ENCODE results near the gene NPIPA7.
"Not testable (repeated sequence)": the region's sequence is repeated elsewhere in the genome, so short reads cannot be mapped to it uniquely, and the experiment has no call there.

NPIPA7 gene

DNA sequence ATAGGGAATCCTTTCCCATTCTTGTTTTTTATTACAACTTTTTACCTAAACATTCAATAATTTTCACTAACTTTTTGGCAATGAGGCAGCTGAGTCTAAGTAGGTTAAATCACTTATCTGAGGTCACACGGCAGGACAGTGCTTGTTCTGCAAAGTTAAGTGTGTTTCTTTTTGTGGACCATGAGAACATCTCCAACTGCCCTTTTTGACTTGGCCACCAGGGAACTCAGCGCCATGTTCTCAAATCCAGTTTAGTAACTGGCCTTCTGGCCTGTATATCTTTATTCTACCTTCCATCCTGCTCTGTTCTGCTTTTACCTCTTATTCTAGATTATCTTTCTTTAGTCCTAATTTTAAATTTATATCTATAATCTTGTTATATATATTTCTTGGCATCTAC lies 23.4 kb downstream of the NPIPA7 start:
- H3F3A ChIP-seq (ENCODE audit: insufficient read depth, low read length); H3K4me2 ChIP-seq (ENCODE audit: low read length); H3K4me1 ChIP-seq (ENCODE audit: insufficient read depth, low read length, severe bottlenecking); H3K27ac ChIP-seq (ENCODE audit: low read depth, low read length, poor library complexity, severe bottlenecking); H3K4me3 ChIP-seq (ENCODE audit: low read depth, low read length, poor library complexity, severe bottlenecking); H3K27me3 ChIP-seq (ENCODE audit: insufficient read depth, low read length); H4K20me1 ChIP-seq (ENCODE audit: insufficient read depth, low read length); H3K9me2 ChIP-seq (ENCODE audit: low read depth, low read length); H3K36me3 ChIP-seq (ENCODE audit: insufficient read depth, low read length); H2AFZ ChIP-seq (ENCODE audit: low read length); H3K9me3 ChIP-seq (ENCODE audit: low read length); H3K9ac ChIP-seq (ENCODE audit: low read length); H3K79me2 ChIP-seq (ENCODE audit: insufficient read depth, low read length): not testable (repeated sequence)

DNA sequence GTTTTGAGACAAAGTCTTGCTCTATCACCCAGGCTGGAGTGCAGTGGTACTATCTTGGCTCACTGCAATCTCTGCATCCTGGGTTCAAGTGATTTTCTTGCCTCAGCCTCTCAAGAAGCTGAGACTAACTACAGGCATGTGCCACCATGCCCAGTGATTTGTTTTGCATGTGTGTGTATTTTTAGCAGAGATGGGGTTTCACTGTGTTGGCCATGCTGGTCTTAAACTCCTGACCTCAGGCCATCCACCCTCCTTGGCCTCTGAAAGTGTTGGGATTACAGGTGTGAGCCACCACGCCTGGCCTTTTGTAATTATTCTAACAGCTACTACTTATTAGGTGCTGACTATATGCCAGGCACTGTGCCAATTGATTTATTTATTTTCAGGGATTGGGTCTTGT lies 25.3 kb downstream of the NPIPA7 start:
- not testable (repeated sequence) for H3K4me1 ChIP-seq (ENCODE audit: insufficient read depth, low read length, severe bottlenecking); H3K79me2 ChIP-seq (ENCODE audit: insufficient read depth, low read length); H3K36me3 ChIP-seq (ENCODE audit: insufficient read depth, low read length)

DNA sequence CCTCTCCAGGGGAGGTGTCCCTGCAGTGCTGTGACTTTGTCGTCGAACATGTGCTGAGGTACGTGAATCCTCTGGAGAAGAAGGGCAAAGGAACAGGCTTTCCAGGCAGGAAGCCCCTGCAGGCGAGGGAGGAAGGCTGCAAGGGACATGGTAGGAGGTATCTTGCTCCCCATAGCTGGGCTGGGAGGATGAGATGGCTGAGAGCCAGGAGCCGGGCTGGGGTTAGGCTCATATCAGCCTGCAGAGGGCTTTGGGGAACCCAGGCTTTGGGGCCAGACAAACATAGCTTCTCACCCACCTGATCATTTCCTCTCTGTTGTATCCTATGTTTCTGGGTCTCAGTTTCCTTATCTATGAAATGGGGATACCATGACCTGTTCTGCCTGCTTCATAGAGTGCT lies 26.5 kb downstream of the NPIPA7 start:
- not testable (repeated sequence) for H3K79me2 ChIP-seq (ENCODE audit: insufficient read depth, low read length); H3K9ac ChIP-seq (ENCODE audit: low read length)

More for the DNA sequence above, 25.3 kb downstream of the NPIPA7 start:
- not testable (repeated sequence) for H3K9ac ChIP-seq (ENCODE audit: low read length); H3K9me3 ChIP-seq (ENCODE audit: low read length); H3K27ac ChIP-seq (ENCODE audit: low read depth, low read length, poor library complexity, severe bottlenecking); H4K20me1 ChIP-seq (ENCODE audit: insufficient read depth, low read length); H2AFZ ChIP-seq (ENCODE audit: low read length); H3K9me2 ChIP-seq (ENCODE audit: low read depth, low read length); H3K27me3 ChIP-seq (ENCODE audit: insufficient read depth, low read length); H3K4me2 ChIP-seq (ENCODE audit: low read length); H3F3A ChIP-seq (ENCODE audit: insufficient read depth, low read length); H3K4me3 ChIP-seq (ENCODE audit: low read depth, low read length, poor library complexity, severe bottlenecking)

DNA sequence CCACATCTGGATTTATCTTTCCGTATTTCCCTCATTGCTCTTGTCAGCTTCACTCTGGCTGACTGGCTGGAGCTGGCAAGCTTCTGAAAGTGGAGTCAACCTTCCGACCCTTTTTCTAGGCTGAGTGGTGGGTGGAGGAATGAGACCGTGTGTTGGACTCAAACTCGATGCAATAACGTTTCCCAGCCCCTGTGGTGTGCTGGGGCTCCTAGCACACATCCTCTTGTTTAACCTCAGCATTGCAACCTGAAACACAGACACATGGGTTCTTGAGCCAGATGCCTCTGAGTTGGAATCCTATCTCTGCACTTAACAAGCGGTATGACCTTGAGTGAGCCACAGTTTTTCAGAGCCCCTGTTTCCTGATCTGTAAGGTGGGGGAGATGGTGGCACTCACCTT lies 29.5 kb downstream of the NPIPA7 start:
- not testable (repeated sequence) for H3K4me1 ChIP-seq (ENCODE audit: insufficient read depth, low read length, severe bottlenecking); H3K9me2 ChIP-seq (ENCODE audit: low read depth, low read length); H3K27me3 ChIP-seq (ENCODE audit: insufficient read depth, low read length); H2AFZ ChIP-seq (ENCODE audit: low read length); H3K4me3 ChIP-seq (ENCODE audit: low read depth, low read length, poor library complexity, severe bottlenecking); H3K36me3 ChIP-seq (ENCODE audit: insufficient read depth, low read length); H3K9ac ChIP-seq (ENCODE audit: low read length); H3K79me2 ChIP-seq (ENCODE audit: insufficient read depth, low read length); H3K27ac ChIP-seq (ENCODE audit: low read depth, low read length, poor library complexity, severe bottlenecking); H4K20me1 ChIP-seq (ENCODE audit: insufficient read depth, low read length); H3K4me2 ChIP-seq (ENCODE audit: low read length); H3F3A ChIP-seq (ENCODE audit: insufficient read depth, low read length); H3K9me3 ChIP-seq (ENCODE audit: low read length)

More for the DNA sequence above, 26.5 kb downstream of the NPIPA7 start:
- H4K20me1 ChIP-seq (ENCODE audit: insufficient read depth, low read length); H3K4me1 ChIP-seq (ENCODE audit: insufficient read depth, low read length, severe bottlenecking); H3K27me3 ChIP-seq (ENCODE audit: insufficient read depth, low read length); H3K4me2 ChIP-seq (ENCODE audit: low read length); H3K9me3 ChIP-seq (ENCODE audit: low read length); H3F3A ChIP-seq (ENCODE audit: insufficient read depth, low read length); H3K9me2 ChIP-seq (ENCODE audit: low read depth, low read length); H3K36me3 ChIP-seq (ENCODE audit: insufficient read depth, low read length); H2AFZ ChIP-seq (ENCODE audit: low read length); H3K27ac ChIP-seq (ENCODE audit: low read depth, low read length, poor library complexity, severe bottlenecking); H3K4me3 ChIP-seq (ENCODE audit: low read depth, low read length, poor library complexity, severe bottlenecking): not testable (repeated sequence)

DNA sequence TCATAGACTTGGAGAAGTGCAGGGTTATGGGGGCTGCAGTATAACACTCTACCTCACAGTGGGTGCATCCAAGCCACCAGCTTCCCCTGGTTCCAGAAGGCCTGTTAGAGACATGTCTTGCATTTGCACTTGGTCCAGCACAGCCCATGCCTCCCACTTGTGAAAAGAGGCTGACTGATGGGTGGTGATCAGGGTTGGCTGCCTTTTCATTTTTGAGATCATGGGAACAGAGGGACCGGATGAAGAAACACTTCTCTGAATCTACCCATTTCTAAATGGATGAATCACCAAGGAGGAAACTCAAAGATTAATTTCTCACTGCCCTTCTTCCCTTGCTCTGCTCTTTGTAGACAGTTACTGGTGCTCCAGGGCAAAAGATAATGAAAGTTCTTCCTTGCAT lies 34.8 kb downstream of the NPIPA7 start:
- not testable (repeated sequence) for H3K4me1 ChIP-seq (ENCODE audit: insufficient read depth, low read length, severe bottlenecking); H4K20me1 ChIP-seq (ENCODE audit: insufficient read depth, low read length); H3K9ac ChIP-seq (ENCODE audit: low read length); H3K79me2 ChIP-seq (ENCODE audit: insufficient read depth, low read length); H3K9me2 ChIP-seq (ENCODE audit: low read depth, low read length); H3F3A ChIP-seq (ENCODE audit: insufficient read depth, low read length); H3K36me3 ChIP-seq (ENCODE audit: insufficient read depth, low read length); H2AFZ ChIP-seq (ENCODE audit: low read length); H3K4me3 ChIP-seq (ENCODE audit: low read depth, low read length, poor library complexity, severe bottlenecking); H3K27me3 ChIP-seq (ENCODE audit: insufficient read depth, low read length); H3K27ac ChIP-seq (ENCODE audit: low read depth, low read length, poor library complexity, severe bottlenecking); H3K4me2 ChIP-seq (ENCODE audit: low read length); H3K9me3 ChIP-seq (ENCODE audit: low read length)

DNA sequence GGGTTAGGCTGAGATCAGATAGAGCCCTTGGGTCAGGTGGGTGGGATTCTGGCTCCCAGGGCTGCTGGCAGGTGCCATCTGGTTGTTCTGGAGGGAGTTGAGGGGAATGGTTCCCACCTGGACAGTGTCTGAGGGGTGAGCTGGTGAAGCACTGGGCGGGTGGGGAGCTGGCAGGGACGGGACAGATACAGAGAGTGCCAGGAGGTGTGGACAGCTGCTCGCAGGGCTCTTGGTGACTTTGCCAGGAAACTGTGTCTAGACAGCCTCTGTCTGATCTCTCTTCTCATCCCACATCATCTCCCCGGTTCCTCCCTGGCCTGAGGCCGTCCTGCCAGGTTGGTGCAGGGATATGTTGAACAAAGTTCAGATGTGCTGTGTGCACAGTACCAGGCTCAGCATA lies 38.1 kb downstream of the NPIPA7 start:
- H3K27ac ChIP-seq (ENCODE audit: low read depth, low read length, poor library complexity, severe bottlenecking); H3K79me2 ChIP-seq (ENCODE audit: insufficient read depth, low read length); H4K20me1 ChIP-seq (ENCODE audit: insufficient read depth, low read length); H3K4me3 ChIP-seq (ENCODE audit: low read depth, low read length, poor library complexity, severe bottlenecking); H3K9me3 ChIP-seq (ENCODE audit: low read length); H3F3A ChIP-seq (ENCODE audit: insufficient read depth, low read length); H2AFZ ChIP-seq (ENCODE audit: low read length); H3K9ac ChIP-seq (ENCODE audit: low read length); H3K9me2 ChIP-seq (ENCODE audit: low read depth, low read length); H3K36me3 ChIP-seq (ENCODE audit: insufficient read depth, low read length); H3K4me1 ChIP-seq (ENCODE audit: insufficient read depth, low read length, severe bottlenecking); H3K4me2 ChIP-seq (ENCODE audit: low read length); H3K27me3 ChIP-seq (ENCODE audit: insufficient read depth, low read length): not testable (repeated sequence)

DNA sequence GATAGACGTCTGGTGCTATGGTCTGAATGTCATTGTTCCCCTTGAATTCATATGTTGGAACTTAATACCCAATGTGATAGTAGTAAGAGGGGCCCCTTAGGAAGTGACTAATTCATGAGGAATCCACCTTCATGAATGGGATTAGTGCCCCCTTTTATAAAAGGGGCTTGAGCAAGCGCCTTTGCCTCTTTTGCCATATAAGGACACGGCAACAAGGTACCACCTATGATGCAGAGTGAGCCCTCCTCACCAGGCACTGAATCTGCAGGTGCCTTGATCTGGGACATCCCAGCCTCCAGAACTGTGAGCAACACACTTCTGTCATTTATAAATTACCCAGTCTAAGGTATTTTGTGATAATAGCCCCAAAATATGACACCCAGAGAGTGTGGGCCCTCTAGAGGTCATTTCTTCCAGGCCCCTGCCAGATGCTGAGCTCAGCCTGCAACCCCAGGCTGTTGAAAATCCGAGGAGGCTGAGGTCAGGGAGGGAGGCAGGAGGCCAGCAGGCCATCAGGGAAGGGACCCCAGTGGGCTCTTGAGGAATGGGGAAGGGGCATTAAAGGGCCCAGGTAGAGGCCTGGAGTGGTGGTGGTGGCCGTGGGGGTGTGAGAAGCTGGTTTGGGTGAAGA lies 39.1 kb downstream of the NPIPA7 start:
- not testable (repeated sequence) for H3K9me2 ChIP-seq (ENCODE audit: low read depth, low read length); H3K9ac ChIP-seq (ENCODE audit: low read length); H3F3A ChIP-seq (ENCODE audit: insufficient read depth, low read length); H3K4me2 ChIP-seq (ENCODE audit: low read length); H2AFZ ChIP-seq (ENCODE audit: low read length); H4K20me1 ChIP-seq (ENCODE audit: insufficient read depth, low read length); H3K79me2 ChIP-seq (ENCODE audit: insufficient read depth, low read length); H3K9me3 ChIP-seq (ENCODE audit: low read length); H3K4me3 ChIP-seq (ENCODE audit: low read depth, low read length, poor library complexity, severe bottlenecking); H3K36me3 ChIP-seq (ENCODE audit: insufficient read depth, low read length); H3K4me1 ChIP-seq (ENCODE audit: insufficient read depth, low read length, severe bottlenecking); H3K27ac ChIP-seq (ENCODE audit: low read depth, low read length, poor library complexity, severe bottlenecking); H3K27me3 ChIP-seq (ENCODE audit: insufficient read depth, low read length)

DNA sequence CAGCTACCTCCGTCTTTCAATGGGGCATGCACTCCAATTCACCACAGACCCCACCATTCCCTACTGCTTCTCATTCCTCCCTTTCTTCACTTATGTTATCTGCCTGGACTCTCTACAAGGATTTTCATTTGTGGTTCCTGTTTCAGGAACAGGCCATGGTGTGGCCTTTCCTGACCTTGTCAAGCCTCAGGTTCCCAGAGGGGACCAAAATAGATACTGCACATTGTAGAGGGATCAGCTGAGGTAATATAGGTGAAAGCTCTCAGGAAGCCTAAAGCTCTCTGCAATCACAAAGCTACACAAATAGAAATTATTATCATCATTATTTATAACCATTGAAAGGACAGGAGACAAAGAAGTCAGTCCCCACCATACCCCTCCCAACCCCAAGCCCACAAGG lies 41.6 kb downstream of the NPIPA7 start:
- H3F3A ChIP-seq (ENCODE audit: insufficient read depth, low read length); H3K27me3 ChIP-seq (ENCODE audit: insufficient read depth, low read length); H3K9me2 ChIP-seq (ENCODE audit: low read depth, low read length); H4K20me1 ChIP-seq (ENCODE audit: insufficient read depth, low read length); H3K4me2 ChIP-seq (ENCODE audit: low read length); H3K27ac ChIP-seq (ENCODE audit: low read depth, low read length, poor library complexity, severe bottlenecking); H3K36me3 ChIP-seq (ENCODE audit: insufficient read depth, low read length); H2AFZ ChIP-seq (ENCODE audit: low read length); H3K9me3 ChIP-seq (ENCODE audit: low read length); H3K4me1 ChIP-seq (ENCODE audit: insufficient read depth, low read length, severe bottlenecking); H3K9ac ChIP-seq (ENCODE audit: low read length); H3K4me3 ChIP-seq (ENCODE audit: low read depth, low read length, poor library complexity, severe bottlenecking); H3K79me2 ChIP-seq (ENCODE audit: insufficient read depth, low read length): not testable (repeated sequence)

Data from OCI-LY1 (cell line).